CD4-positive, alpha-beta T cell (primary cell): ENCODE measurements around the gene RUNX1. TPM values are rescaled to one million over a fixed set of nuclear protein-coding genes. Genes with fewer than 3 reads are reported as not detected.

ENCODE experiments used
- ATAC-seq: fragments of 200-7000 bp; cut with Tn5 transposase; one replicate; pipeline ENCODE4 v1.10.0; 2022; ENCODE audit warnings: mild to moderate bottlenecking; ENCODE audit not compliant: poor library complexity
- CTCF ChIA-PET: fragments of 350-600 bp; sonication (Branson Sonifier 250); formaldehyde crosslinking; loops from one replicate; lab custom pipeline; 2021; ENCODE audit warnings: antibody characterized with exemption, inconsistent platforms; lab: Charles Lee
- POLR2A ChIA-PET: fragments of 350-600 bp; sonication (Branson Sonifier 250); formaldehyde crosslinking; loops from one replicate; lab custom pipeline; 2021; ENCODE audit warnings: antibody characterized with exemption, inconsistent platforms; lab: Charles Lee
- DNase-seq, 14 experiments: peaks; one replicate each; pipeline ENCODE4 v3.0.0-alpha.2; 2013 to 2020; ENCODE audit warnings: mixed read lengths in 2 of 14
- H3K27ac ChIP-seq, 2 donors: one replicate each; pipeline versions ENCODE4 v1.5.1 to v1.7.0; 2013; ENCODE audit warnings: low read length in 2 of 2, low read depth in 1 of 2, mild to moderate bottlenecking in 1 of 2
- H3K27me3 ChIP-seq, 2 experiments: 1 replicate in 1 of 2; 2 replicates in 1 of 2; pipeline versions ENCODE4 v1.6.1 to v1.7.0; 2013; ENCODE audit warnings: low read length in 2 of 2, control low read depth in 1 of 2, mild to moderate bottlenecking in 1 of 2, moderate library complexity in 1 of 2; ENCODE audit not compliant: insufficient read depth in 2 of 2, control insufficient read depth in 1 of 2
- H3K36me3 ChIP-seq: one replicate; pipeline ENCODE4 v1.6.1; 2013; ENCODE audit warnings: low read length, control low read depth; ENCODE audit not compliant: insufficient read depth
- H3K4me1 ChIP-seq: one replicate; pipeline ENCODE4 v1.6.1; 2013; ENCODE audit warnings: low read length, control low read depth; ENCODE audit not compliant: insufficient read depth
- H3K4me3 ChIP-seq: one replicate; pipeline ENCODE4 v1.5.1; 2013; ENCODE audit warnings: mild to moderate bottlenecking, low read length, moderate library complexity
- H3K9me3 ChIP-seq, 2 experiments: 1 replicate in 1 of 2; 2 replicates in 1 of 2; pipeline versions ENCODE4 v1.6.1 to v1.7.0; 2013; ENCODE audit warnings: low read length in 2 of 2, mild to moderate bottlenecking in 2 of 2, control low read depth in 1 of 2, moderate library complexity in 1 of 2; ENCODE audit not compliant: control insufficient read depth in 1 of 2, insufficient read depth in 1 of 2
- H3K27ac Mint-ChIP-seq: one replicate; pipeline ENCODE4 v1.8.0; 2020; ENCODE audit warnings: mixed read lengths
- H3K27me3 Mint-ChIP-seq: one replicate; pipeline ENCODE4 v1.8.0; 2021; ENCODE audit warnings: mixed read lengths
- H3K36me3 Mint-ChIP-seq: one replicate; pipeline ENCODE4 v1.8.0; 2021; ENCODE audit warnings: low read depth, mixed read lengths
- H3K4me1 Mint-ChIP-seq: one replicate; pipeline ENCODE4 v1.8.0; 2021; ENCODE audit warnings: low read depth, mixed read lengths
- H3K4me3 Mint-ChIP-seq: one replicate; pipeline ENCODE4 v1.8.0; 2020; ENCODE audit warnings: mild to moderate bottlenecking, mixed read lengths
- H3K9me3 Mint-ChIP-seq: one replicate; pipeline ENCODE4 v1.8.0; 2020; ENCODE audit warnings: mixed read lengths
- CTCF ChIP-seq: fragments of 200-600 bp; IDR thresholded peaks from one replicate; pipeline ENCODE4 v1.8.0; 2022; ENCODE audit warnings: antibody characterized with exemption, mild to moderate bottlenecking
- intact Hi-C, 2 experiments: fragments of 100-400 bp; cut with DNase I in 1 of 2; cut with micrococcal nuclease in 1 of 2; formaldehyde crosslinking; loops; one replicate each; pipeline versions ENCODE4 v1.15.1 to v1.9.0; 2023 to 2025; cut with DNase I, micrococcal nuclease
- total RNA-seq, 174 experiments: library from RNA in 2 of 174; stranded (reverse) in 2 of 174; gene quantifications; one replicate each; pipeline ENCODE4 v1.2.3 and lab custom pipeline; 2021 to 2026

Gene RUNX1
- total RNA-seq, 2 experiments from 2014 or later: 71.7 to 74.3 TPM

GRCh38 chr21:35002879-35003722 is 46.0 kb downstream of the RUNX1 start:
- peaks cover 98% of the 10 kb centered on the region for H3K4me1 Mint-ChIP-seq
- ChIA-PET CTCF (interaction anchor here (1.0 to 2.3 kb wide), 3 partner anchors 11 to 113 kb away, joined by 3 to 7 read pairs (median 3); no protein-coding TSS in a partner anchor), POLR2A (interaction anchor here (1.3 to 1.9 kb wide), 2 partner anchors 14 to 18 kb away, joined by 4 to 11 read pairs; no protein-coding TSS in a partner anchor)
- H3K4me1 ChIP-seq: peaks cover 70% of the 10 kb centered on the region
- no peak overlapping the region for H3K4me3 ChIP-seq
- H3K27me3 ChIP-seq: no peaks in the 10 kb centered on the region
- H3K27ac Mint-ChIP-seq: peak overlapping the region; percentile 65
- no peaks in the 10 kb centered on the region for H3K27me3 Mint-ChIP-seq
- H3K36me3 ChIP-seq: peaks cover 20% of the 10 kb centered on the region
- H3K36me3 Mint-ChIP-seq: peaks cover 67% of the 10 kb centered on the region
- no peaks in the 10 kb centered on the region for H3K9me3 ChIP-seq
- DNase-seq (no peak), ATAC-seq (no peak)
- peak overlapping the region; percentile 8 for H3K4me3 Mint-ChIP-seq
- H3K27ac ChIP-seq: no peak overlapping the region
- no peak for TF ChIP-seq CTCF
- intact Hi-C loops: no loop called here
- no peaks in the 10 kb centered on the region for H3K9me3 Mint-ChIP-seq

DNA sequence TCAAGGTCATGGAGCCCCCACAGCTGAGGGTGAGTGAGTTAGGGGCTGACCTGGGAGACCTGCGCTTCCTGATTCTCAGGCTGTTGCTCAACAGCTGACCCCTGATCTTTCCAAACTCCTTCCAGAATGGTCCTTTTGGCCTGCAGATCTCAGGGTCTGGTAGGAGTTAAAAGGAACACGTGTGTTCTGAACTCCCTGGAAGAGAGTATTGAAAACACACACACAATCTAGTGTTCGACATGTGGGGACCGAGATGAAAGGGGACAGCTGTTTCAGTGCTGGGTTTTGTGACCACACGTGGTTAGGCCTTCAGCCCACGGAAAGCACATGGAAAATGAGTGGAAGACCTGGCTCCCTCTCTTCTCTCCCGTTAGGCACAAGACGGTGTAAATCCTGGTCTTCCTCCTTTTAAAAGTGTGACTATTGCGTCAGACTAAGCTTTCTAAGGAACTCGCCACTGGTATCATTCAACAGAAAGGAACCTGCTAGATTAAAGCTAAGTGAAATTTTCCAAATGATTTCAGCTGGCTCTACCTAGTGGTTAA is 49.6 kb downstream of the RUNX1 start:
- peak overlapping the region; percentile 80 for H3K27ac Mint-ChIP-seq
- Histone ChIP-seq H3K4me1 (peaks cover 62% of the 10 kb centered on the region), H3K9me3 (no peaks in the 10 kb centered on the region), H3K4me3 (no peak overlapping the region), H3K36me3 (peaks cover 23% of the 10 kb centered on the region), H3K27ac (no peak overlapping the region), H3K27me3 (no peaks in the 10 kb centered on the region)
- no peaks in the 10 kb centered on the region for H3K27me3 Mint-ChIP-seq
- intact Hi-C loops: no loop called here
- peak overlapping the region; percentile 63 for H3K4me3 Mint-ChIP-seq
- H3K9me3 Mint-ChIP-seq: no peaks in the 10 kb centered on the region
- no peak for TF ChIP-seq CTCF
- ATAC-seq (peak; percentile 29), DNase-seq (no peak)
- H3K4me1 Mint-ChIP-seq: peaks cover 89% of the 10 kb centered on the region
- CTCF ChIA-PET: interaction anchor here (1.0 to 1.3 kb wide), 2 partner anchors 52 to 1029 kb away, joined by 3 to 4 read pairs; no protein-coding TSS in a partner anchor
- H3K36me3 Mint-ChIP-seq: peaks cover 61% of the 10 kb centered on the region
- POLR2A ChIA-PET: interaction anchor here (0.9 to 1.2 kb wide), 4 partner anchors 10 to 49 kb away, joined by 3 to 6 read pairs (median 4); no protein-coding TSS in a partner anchor

- CTCF ChIA-PET: interaction anchor here (1.3 kb wide), 1 partner anchor 15 kb away, joined by 3 read pairs; no protein-coding TSS in a partner anchor
- H3K36me3 ChIP-seq: peaks cover 18% of the 10 kb centered on the region
- no peaks in the 10 kb centered on the region for H3K9me3 ChIP-seq
- Mint-ChIP-seq H3K9me3 (no peaks in the 10 kb centered on the region), H3K36me3 (peaks cover 59% of the 10 kb centered on the region), H3K27me3 (no peaks in the 10 kb centered on the region), H3K4me1 (peaks cover 76% of the 10 kb centered on the region), H3K4me3 (peak overlapping the region; percentile 17), H3K27ac (peak overlapping the region; percentile 80)
- no peak overlapping the region for H3K4me3 ChIP-seq
- TF ChIP-seq CTCF: no peak
- intact Hi-C loops: no loop called here
- ATAC-seq (no peak), DNase-seq (no peak)
- H3K4me1 ChIP-seq: peaks cover 63% of the 10 kb centered on the region
- H3K27me3 ChIP-seq: no peaks in the 10 kb centered on the region
- POLR2A ChIA-PET: interaction anchor here (1.0 to 2.4 kb wide), 2 partner anchors 11 to 50 kb away, joined by 3 to 7 read pairs; no protein-coding TSS in a partner anchor
- H3K27ac ChIP-seq: no peak overlapping the region
These were observed 50.9 kb downstream of the RUNX1 start for GRCh38 chr21:34998176-34998575.
